Activated T-helper 9 cell treated with anti-CD3 and anti-CD28 coated beads, Interleukin-2, amount 50 U/mL, for 16 hours (primary cell): ENCODE results near the gene ABHD17B.
"Not testable (repeated sequence)": the region's sequence is repeated elsewhere in the genome, so short reads cannot be mapped to it uniquely, and the experiment has no call there.

ENCODE experiments used
- DNase-seq: peaks from one replicate; pipeline ENCODE4 v3.0.0-alpha.2; 2020; ENCODE audit warnings: low read depth

Gene ABHD17B

GRCh38 chr9:71911061-71911907 lies at the start of gene ABHD17B, which contains the start of gene C9orf85:
Gene ABHD17B (minus strand): TSS chr9:71911193. CDS start chr9:71875080, 36,113 bp downstream.
Gene C9orf85 (plus strand): TSS chr9:71911639. CDS start chr9:71911735, 96 bp downstream.
- peak; percentile 94 for DNase-seq

GRCh38 chr9:71955300-71955915 lies 44.4 kb upstream of the ABHD17B start:
- DNase-seq: no peak

DNA sequence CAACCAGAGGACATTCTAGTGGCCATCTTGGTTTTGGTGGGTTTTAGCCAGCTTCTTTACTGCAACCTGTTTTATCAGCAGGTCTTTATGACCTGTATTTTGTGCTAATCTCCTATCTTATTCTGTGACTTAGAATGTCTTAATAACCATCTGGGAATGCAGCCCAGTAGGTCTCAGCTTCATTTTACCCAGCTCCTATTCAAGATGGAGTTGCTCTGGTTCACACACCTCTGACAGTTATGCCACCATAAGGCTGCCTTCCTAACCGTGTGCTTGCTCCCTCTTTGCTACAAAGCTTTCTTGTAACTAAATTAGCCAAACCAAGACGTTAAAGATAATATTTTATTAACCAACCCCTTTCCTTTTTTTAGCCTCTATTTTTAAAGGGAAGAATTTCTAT lies 43.7 kb upstream of the ABHD17B start:
- not testable (repeated sequence) for DNase-seq

DNA sequence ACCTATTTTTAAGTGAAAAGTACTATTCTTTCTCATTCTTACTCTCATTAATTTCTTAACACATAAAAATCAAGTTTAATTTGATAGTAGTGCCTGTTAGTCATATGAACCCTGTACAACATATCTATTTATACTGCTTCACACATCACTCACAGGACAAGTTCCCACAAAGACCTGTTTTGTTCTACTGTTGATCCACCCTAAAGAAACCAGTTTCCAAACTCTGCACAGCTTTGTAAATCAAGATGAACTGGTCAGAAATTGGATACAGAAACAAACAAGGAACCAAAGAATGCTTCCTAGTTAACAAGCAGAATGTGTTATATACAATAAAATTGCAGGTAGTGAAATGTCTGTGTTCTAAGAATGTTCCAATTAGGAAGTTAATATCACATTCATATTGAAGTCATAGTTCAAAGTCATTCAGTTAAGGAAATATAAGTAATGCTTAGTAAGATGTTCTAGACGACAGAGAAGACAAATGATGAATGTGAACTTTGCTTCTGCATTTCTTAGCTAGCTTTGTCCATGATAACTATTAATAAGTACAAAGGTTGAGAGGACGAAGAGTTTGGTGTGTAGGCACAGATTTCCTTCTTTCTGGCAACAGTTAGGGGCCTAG lies 33.9 kb upstream of the ABHD17B start:
- DNase-seq: no peak

- no peak for DNase-seq
These were observed 31.1 kb upstream of the ABHD17B start for GRCh38 chr9:71941998-71942567.

- no peak for DNase-seq
These were observed 30.1 kb upstream of the ABHD17B start for GRCh38 chr9:71941060-71941568.

DNA sequence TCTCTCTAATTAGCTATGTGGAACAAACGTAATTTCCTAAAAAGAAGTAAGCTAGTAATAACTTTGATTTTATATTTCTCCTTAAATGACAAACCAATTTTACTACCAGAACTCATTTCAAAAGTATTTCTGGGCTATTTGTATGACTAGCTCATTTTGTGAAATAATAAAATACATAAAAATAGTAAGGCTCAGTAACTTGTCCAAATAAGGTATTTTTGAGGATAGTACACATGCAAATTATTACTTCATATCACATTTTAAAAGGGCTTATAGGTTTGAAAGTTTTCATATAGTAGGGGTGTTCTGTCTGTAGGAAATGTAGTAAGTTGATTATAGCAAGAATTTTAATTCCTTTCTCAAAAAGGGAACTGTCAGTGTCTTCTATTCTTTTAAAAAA lies 26.9 kb upstream of the ABHD17B start:
- DNase-seq: no peak

GRCh38 chr9:71937070-71937625 lies 26.2 kb upstream of the ABHD17B start:
- no peak for DNase-seq

DNA sequence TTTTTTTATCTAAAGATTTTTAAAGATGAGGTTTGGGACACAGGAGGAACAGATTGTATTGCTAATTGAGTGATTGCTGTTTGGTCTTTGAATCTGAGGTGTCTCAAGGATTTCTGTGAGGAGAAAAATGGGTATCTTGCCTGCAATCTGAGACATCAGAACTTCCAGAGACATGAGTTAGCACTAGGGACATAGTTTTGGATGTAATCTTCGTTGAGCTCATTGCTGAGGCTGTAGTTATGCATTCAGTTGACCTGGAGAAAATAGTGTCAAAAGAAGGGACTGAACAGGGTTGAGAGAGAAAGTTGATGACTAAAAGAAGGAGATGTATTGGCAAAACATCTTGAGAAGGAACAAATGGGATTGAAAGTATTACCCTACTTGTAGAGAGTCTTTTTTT lies 25.1 kb upstream of the ABHD17B start:
- DNase-seq: no peak

DNA sequence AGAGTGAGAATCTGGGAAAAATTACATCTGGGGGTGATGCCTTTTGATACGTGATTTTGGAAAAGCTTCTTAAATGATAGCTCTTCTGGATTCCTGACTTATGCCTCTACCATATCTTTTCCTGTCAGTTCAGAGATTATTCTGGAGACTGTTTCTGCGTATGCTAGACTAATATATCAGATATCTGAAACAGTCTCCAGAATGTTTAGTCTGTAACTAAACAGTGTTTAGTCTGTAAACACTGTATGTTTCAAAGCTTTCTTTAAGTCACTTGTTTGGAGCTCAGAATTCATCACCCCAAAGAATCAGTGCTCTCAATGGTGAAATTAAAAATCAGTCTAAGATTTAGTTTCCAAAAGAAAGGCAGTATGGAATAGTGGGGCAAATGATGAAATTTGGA lies 20.2 kb upstream of the ABHD17B start:
- DNase-seq: no peak

- DNase-seq: no peak
These were observed 18.9 kb upstream of the ABHD17B start for GRCh38 chr9:71929791-71930440.

DNA sequence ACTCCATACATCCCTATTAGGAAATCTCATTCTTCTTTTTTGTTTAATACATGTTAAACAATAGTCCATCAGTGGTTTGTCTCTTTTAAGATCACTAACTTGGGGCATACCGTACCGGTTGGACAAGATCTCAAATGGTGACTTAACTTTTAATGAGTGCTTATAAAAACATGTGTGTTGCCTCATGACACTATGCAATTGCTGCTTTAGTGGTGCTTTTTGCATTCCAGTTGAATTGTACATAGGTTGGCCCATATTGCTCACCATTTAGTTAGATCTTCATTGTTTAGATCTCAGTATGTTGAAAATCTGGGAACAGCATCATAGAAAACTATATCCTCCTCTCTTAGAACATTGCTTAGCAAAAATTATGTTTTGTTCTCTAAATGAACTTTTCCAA lies 18.2 kb upstream of the ABHD17B start:
- DNase-seq: no peak

- DNase-seq: no peak
These were observed 17.8 kb upstream of the ABHD17B start for GRCh38 chr9:71928806-71929205.

- no peak for DNase-seq
These were observed 17.4 kb upstream of the ABHD17B start for GRCh38 chr9:71928376-71928775.

DNA sequence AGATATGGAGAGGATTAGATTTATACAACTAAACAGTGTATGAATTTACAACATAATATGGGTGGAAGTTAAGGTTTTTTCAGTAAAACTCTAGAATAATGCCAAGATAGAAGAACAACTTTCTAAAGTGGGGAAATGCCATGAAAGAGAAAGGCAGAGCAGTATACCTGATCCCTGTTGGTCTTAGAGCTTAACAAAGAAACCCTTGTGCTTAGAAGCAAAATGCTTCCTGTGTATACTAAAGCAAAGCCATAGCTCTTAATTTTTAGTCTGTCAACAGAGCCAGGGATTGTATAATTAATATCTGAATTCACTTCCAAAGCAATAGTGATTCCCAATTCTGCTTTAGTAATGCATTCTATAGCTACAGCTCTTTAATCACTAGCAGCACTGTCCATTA lies 14.8 kb upstream of the ABHD17B start:
- no peak for DNase-seq

DNA sequence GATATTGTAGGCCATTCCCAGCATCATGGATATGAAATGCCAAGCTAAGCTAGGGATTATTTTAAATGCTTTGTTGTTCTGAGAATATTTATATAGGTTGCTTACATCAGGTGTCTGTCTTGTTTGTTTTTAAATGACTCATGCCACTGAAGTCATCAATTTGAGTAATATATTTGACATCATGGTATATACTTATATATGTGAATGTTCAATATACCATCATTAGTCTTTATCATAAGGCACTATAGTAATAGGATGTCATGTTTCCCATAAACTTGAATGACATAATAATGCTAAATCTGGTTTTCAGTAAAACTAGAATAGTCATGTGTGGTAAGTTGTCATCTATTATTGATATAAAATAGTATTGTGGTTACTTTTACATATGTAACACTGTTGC lies 13.6 kb upstream of the ABHD17B start:
- no peak for DNase-seq

DNA sequence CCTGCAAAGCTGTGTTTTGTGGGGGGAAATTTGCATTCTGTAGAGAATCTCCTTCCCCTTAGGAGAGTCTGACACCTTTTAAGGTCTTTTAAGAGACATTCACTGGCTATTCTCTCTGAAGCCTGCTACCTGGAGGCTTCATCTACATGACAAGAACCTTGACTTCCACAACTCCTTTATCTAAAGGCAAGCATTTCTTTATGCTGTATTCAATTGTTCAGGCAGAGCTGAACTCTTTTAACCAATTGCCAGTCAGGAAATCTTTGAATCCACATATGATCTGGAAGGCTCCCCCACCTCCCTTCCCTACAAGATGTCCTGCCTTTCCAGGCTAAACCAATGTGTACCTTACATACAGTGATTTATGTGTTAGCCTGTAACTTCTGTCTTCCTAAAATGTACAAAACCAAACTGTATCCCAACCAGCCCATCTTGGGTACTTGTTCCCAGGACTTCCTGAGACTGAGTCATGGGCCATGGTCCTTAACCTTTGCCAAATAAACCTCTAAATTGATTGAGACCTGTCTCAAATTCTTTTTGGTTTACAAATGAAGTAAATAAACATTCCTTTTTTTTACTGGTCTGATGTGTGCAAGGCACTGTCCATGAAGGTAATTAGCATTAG lies 10.3 kb upstream of the ABHD17B start:
- no peak for DNase-seq

DNA sequence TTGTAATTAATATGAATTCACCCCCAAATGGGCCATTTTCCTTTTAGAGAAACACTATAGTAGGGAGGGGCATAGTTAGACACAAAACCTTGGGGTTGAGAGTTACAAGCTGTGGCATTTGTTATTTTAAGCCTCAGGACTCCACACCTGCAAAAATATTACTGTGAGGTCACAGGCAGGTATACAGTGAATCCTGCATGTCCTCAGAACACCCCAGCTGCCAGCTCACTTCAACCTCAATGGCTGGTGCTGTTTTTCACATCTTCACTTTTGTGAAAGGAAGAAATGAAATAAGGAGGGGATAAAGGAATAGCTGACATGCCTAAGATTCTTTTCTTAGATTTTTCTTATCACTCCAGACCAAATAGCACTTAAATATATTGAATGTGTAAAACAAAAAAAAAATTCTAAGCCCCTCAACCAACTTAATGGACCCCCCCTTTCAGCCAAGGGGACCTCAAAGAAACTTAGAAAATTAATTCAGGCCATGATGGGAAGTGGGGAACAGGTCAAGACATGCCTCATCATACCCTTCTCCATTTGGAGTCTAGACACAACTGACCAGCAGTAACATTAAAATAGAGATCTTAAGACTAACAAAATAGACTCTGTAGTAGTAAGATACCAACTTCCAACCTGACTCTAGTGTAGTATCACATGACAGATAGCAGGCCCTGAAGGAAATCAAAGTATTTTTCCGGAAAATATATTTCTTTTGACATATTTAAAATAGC lies 9.6 kb upstream of the ABHD17B start:
- no peak for DNase-seq

- DNase-seq: no peak
These were observed 7.4 kb upstream of the ABHD17B start for GRCh38 chr9:71918419-71918818.

DNA sequence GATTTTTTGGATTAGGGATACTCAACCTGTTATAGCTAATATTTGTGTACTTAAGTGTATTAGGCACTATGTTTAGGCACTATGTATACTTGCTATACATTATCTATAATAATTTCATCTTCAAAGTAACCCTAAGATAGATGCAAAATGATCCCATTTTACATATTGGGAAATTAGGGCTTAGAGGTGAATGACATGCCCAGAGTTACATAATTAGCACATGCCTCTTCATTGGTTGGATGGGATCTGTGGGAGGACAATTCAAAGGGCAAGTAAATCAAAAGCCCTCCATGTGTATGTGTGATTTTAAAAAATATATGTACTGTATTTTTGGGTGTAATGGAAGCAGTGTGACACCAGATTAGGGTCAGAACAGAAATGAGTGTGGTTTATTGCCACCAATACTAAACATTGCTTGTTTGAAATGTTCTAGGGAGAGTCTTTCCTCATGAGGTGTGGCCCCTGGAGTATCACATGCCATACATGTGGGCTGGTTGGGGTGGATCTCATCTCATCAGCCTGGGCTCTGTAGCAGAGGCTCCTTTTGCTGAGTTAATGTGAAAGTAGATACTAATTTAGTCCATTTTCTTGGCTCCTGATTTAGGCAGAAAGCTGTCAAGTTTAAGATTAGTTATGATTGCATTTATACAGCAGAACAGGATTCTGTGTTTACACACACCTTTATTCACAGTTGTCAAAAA lies 6.0 kb upstream of the ABHD17B start:
- DNase-seq: no peak
